Endodermal cell (in vitro differentiated cells): ENCODE results near the gene KIAA1328. TPM values are rescaled to one million over a fixed set of nuclear protein-coding genes. Genes with fewer than 3 reads are reported as not detected.

Experiments
- DNase-seq: peaks from one replicate; pipeline ENCODE4 v3.0.0-alpha.2; 2017
- H3K27ac ChIP-seq: 2 replicates; pipeline ENCODE4 v1.5.1; 2013; ENCODE audit warnings: mild to moderate bottlenecking, low read depth, low read length, moderate library complexity
- H3K27me3 ChIP-seq: 2 replicates; pipeline ENCODE4 v1.6.1; 2013; ENCODE audit warnings: mild to moderate bottlenecking, low read length, moderate library complexity; ENCODE audit not compliant: insufficient read depth, control insufficient read depth, poor library complexity, severe bottlenecking
- H3K36me3 ChIP-seq: 2 replicates; pipeline ENCODE4 v1.7.0; 2013; ENCODE audit warnings: mild to moderate bottlenecking, low read length, moderate library complexity; ENCODE audit not compliant: control insufficient read depth, insufficient read depth
- H3K4me1 ChIP-seq: one replicate; pipeline ENCODE4 v1.7.0; 2013; ENCODE audit warnings: low read length; ENCODE audit not compliant: control insufficient read depth, insufficient read depth
- H3K4me3 ChIP-seq: 2 replicates; pipeline ENCODE4 v1.5.1; 2013; ENCODE audit warnings: mild to moderate bottlenecking, low read length, moderate library complexity
- H3K9ac ChIP-seq: 2 replicates; pipeline ENCODE4 v1.6.1; 2013; ENCODE audit warnings: mild to moderate bottlenecking, low read length, moderate library complexity; ENCODE audit not compliant: poor library complexity, severe bottlenecking; ENCODE audit errors: extremely low read depth
- H3K9me3 ChIP-seq: 2 replicates; pipeline ENCODE4 v1.6.1; 2013; ENCODE audit warnings: mild to moderate bottlenecking, low read length, moderate library complexity; ENCODE audit not compliant: control insufficient read depth
- H3K27ac Mint-ChIP-seq: 2 replicates; pipeline ENCODE4 v1.8.0; 2020; ENCODE audit warnings: mixed read lengths
- H3K27me3 Mint-ChIP-seq: 2 replicates; pipeline ENCODE4 v1.8.0; 2021; ENCODE audit warnings: mild to moderate bottlenecking, mixed read lengths; ENCODE audit not compliant: insufficient read depth
- H3K36me3 Mint-ChIP-seq: 2 replicates; pipeline ENCODE4 v1.8.0; 2020; ENCODE audit warnings: low read depth, mixed read lengths
- H3K4me1 Mint-ChIP-seq: 2 replicates; pipeline ENCODE4 v1.8.0; 2020; ENCODE audit warnings: mixed read lengths
- H3K4me3 Mint-ChIP-seq: 2 replicates; pipeline ENCODE4 v1.8.0; 2020; ENCODE audit warnings: mild to moderate bottlenecking, moderate library complexity, mixed read lengths
- H3K9me3 Mint-ChIP-seq: 2 replicates; pipeline ENCODE4 v1.8.0; 2020; ENCODE audit warnings: mild to moderate bottlenecking, mixed read lengths
- CTCF ChIP-seq: fragments of 200-600 bp; sonication (generic); conservative IDR thresholded peaks from 2 replicates; pipeline ENCODE4 v1.5.0; 2021; ENCODE audit warnings: antibody characterized with exemption, mild to moderate bottlenecking
- whole genome bisulfite sequencing, 2 experiments: methylation state at CpG; one replicate each; pipeline versions ENCODE4 v1.1.5 to v1.1.7; 2013; ENCODE audit warnings: missing lambda C conversion rate in 2 of 2, mixed read lengths in 1 of 2; ENCODE audit not compliant: insufficient coverage in 1 of 2, insufficient read length in 1 of 2; 5-methylcytosine and 5-hydroxymethylcytosine counted together
- total RNA-seq, 2 donors: library from RNA; stranded (reverse); fragmentation: NEBNext Ultra II Directional in 1 of 2; extraction: Animal tissue kit (Norgen Biotek cat#: 25700) in 1 of 2; gene quantifications; 2 replicates in 1 of 2; 3 replicates in 1 of 2; pipeline ENCODE4 v1.2.1, GENCODE V29; 2021

Gene KIAA1328
- total RNA-seq, 2 donors from 2014 or later: 7.6 to 8.4 TPM

DNA sequence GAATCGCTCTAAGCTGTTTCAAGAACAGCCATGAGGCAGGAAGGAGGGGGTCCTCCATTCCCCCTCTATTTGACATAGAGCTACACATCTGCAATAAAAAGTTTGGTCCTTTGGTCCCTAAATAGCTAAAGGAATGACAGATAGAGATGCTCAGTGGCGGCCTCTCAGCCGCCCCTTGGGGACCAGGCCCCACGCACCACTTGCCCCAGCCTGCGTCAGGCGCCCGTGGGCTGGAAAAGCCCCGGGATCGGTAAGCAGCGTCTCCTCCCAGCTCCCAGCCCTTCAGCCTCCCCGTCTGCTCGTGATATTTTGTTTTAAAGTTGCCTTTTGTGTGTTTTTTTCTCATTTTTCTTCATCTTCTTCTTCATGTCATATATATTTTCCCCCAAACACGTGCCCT is 415.7 kb downstream of the KIAA1328 start:
- no peak overlapping the region for H3K27ac ChIP-seq
- DNase-seq: no peak
- H3K27ac Mint-ChIP-seq: no peak overlapping the region
- peaks cover 59% of the 10 kb centered on the region for H3K27me3 Mint-ChIP-seq
- no peak overlapping the region for H3K4me3 ChIP-seq
- no peaks in the 10 kb centered on the region for H3K9me3 Mint-ChIP-seq
- 92 to 93% methylated on average over 10 to 13 of the region's 13 CpGs for WGBS, 2 experiments
- H3K9me3 ChIP-seq: no peaks in the 10 kb centered on the region
- H3K4me1 Mint-ChIP-seq: peaks cover 16% of the 10 kb centered on the region
- no peaks in the 10 kb centered on the region for H3K36me3 ChIP-seq
- no peak overlapping the region for H3K4me3 Mint-ChIP-seq
- peaks cover 4% of the 10 kb centered on the region for H3K36me3 Mint-ChIP-seq
- H3K9ac ChIP-seq: no peak overlapping the region
- peaks cover 58% of the 10 kb centered on the region for H3K27me3 ChIP-seq
- TF ChIP-seq CTCF: no peak
- no peaks in the 10 kb centered on the region for H3K4me1 ChIP-seq

DNA sequence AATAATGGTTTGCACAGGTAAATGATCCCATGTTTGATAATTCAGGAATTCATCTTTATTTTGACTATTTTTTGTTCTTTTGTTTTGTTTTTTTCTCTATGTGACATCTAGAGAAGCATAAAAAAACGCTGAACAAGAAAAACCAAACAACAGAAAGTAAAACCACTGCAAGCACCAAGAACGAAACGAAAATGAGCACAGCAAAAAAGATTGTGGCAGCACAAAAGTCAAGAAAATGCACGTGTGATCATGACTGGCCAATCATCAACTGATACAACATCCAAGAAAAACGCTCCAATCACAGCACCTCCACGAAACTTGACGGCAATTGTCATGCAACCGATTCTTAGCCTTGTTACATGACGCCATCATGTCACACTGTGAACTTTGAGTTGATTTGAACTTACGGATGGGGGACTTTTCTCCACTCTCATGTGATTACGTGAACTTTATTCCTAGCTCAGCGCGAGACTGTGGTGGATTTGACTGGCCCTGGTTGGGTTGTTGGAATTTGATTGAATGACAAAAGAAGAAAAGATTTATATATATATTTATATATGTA is 417.9 kb downstream of the KIAA1328 start:
- Histone ChIP-seq H3K9ac (no peak overlapping the region), H3K4me1 (no peaks in the 10 kb centered on the region), H3K36me3 (no peaks in the 10 kb centered on the region), H3K4me3 (no peak overlapping the region), H3K27me3 (peaks cover 39% of the 10 kb centered on the region), H3K27ac (no peak overlapping the region), H3K9me3 (no peaks in the 10 kb centered on the region)
- peaks cover 53% of the 10 kb centered on the region for H3K27me3 Mint-ChIP-seq
- H3K9me3 Mint-ChIP-seq: no peaks in the 10 kb centered on the region
- H3K4me1 Mint-ChIP-seq: peaks cover 16% of the 10 kb centered on the region
- no peak for TF ChIP-seq CTCF
- no peak overlapping the region for H3K27ac Mint-ChIP-seq
- peaks cover 4% of the 10 kb centered on the region for H3K36me3 Mint-ChIP-seq
- no peak overlapping the region for H3K4me3 Mint-ChIP-seq
- 87 to 91% methylated on average over 9 to 13 of the region's 13 CpGs for WGBS, 2 experiments
- DNase-seq: no peak

GRCh38 chr18:37247497-37248161 is 418.7 kb downstream of the KIAA1328 start:
- Histone ChIP-seq H3K9me3 (no peaks in the 10 kb centered on the region), H3K4me1 (peaks cover under 1% of the 10 kb centered on the region), H3K27me3 (peaks cover 39% of the 10 kb centered on the region), H3K4me3 (no peak overlapping the region), H3K9ac (no peak overlapping the region), H3K36me3 (no peaks in the 10 kb centered on the region), H3K27ac (no peak overlapping the region)
- peak; percentile 62 for DNase-seq
- Mint-ChIP-seq H3K36me3 (peaks cover 4% of the 10 kb centered on the region), H3K27me3 (peaks cover 53% of the 10 kb centered on the region), H3K4me1 (peaks cover 24% of the 10 kb centered on the region), H3K27ac (no peak overlapping the region), H3K9me3 (no peaks in the 10 kb centered on the region), H3K4me3 (no peak overlapping the region)
- 92 to 100% methylated on average over 1 to 10 of the region's 10 CpGs for WGBS, 2 experiments
- no peak for TF ChIP-seq CTCF
